GM23338 (cell line): Measurements from ENCODE around the gene KLHDC7B. TPM values are rescaled to one million over a fixed set of nuclear protein-coding genes. Genes with fewer than 3 reads are reported as not detected.

Source experiments
- ATAC-seq: fragments of 200-7000 bp; cut with Tn5 transposase; 3 replicates; pipeline ENCODE4 v1.9.1; 2020
- DNase-seq: peaks from one replicate; pipeline ENCODE4 v3.0.0-alpha.2; 2015; ENCODE audit warnings: low spot score
- H2AFZ ChIP-seq: fragments of 200-600 bp; sonication (generic); 2 replicates; pipeline ENCODE4 v1.8.0; 2016; ENCODE audit warnings: antibody characterized with exemption, mild to moderate bottlenecking, moderate library complexity
- H3F3A ChIP-seq: fragments of 200-600 bp; sonication (generic); replicated peaks from 2 replicates; pipeline ENCODE4 v1.8.0; 2017; ENCODE audit warnings: antibody characterized with exemption, mixed run types, low read depth
- H3K27ac ChIP-seq: fragments of 200-600 bp; sonication (generic); 2 replicates; pipeline ENCODE4 v1.6.1; 2016; ENCODE audit warnings: low read depth
- H3K27me3 ChIP-seq: fragments of 200-600 bp; sonication (generic); 2 replicates; pipeline ENCODE4 v1.8.0; 2016; ENCODE audit warnings: mild to moderate bottlenecking, mixed run types, moderate library complexity; ENCODE audit not compliant: insufficient read depth
- H3K36me3 ChIP-seq: fragments of 200-600 bp; sonication (generic); 2 replicates; pipeline ENCODE4 v1.8.0; 2016; ENCODE audit warnings: mild to moderate bottlenecking; ENCODE audit not compliant: insufficient read depth
- H3K4me1 ChIP-seq: fragments of 200-600 bp; sonication (generic); 2 replicates; pipeline ENCODE4 v1.8.0; 2016; ENCODE audit warnings: mild to moderate bottlenecking, moderate library complexity; ENCODE audit not compliant: insufficient read depth
- H3K4me2 ChIP-seq: fragments of 200-600 bp; sonication (generic); 2 replicates; pipeline ENCODE4 v1.7.1; 2017; ENCODE audit warnings: mixed run types
- H3K4me3 ChIP-seq: fragments of 200-600 bp; sonication (generic); 2 replicates; pipeline ENCODE4 v1.6.1; 2016; ENCODE audit warnings: mixed run types
- H3K79me2 ChIP-seq: fragments of 200-600 bp; sonication (generic); replicated peaks from 2 replicates; pipeline ENCODE4 v1.8.0; 2017; ENCODE audit warnings: mild to moderate bottlenecking; ENCODE audit not compliant: insufficient read depth
- H3K9me2 ChIP-seq: fragments of 200-600 bp; sonication (generic); 2 replicates; pipeline ENCODE4 v1.8.0; 2017; ENCODE audit not compliant: insufficient read depth
- H4K20me1 ChIP-seq: fragments of 200-600 bp; sonication (generic); replicated peaks from 2 replicates; pipeline ENCODE4 v1.8.0; 2017; ENCODE audit warnings: mild to moderate bottlenecking; ENCODE audit not compliant: insufficient read depth
- H3K27ac Mint-ChIP-seq: 2 replicates; pipeline ENCODE4 v1.8.0; 2020; ENCODE audit warnings: inconsistent platforms, mild to moderate bottlenecking, moderate library complexity, mixed read lengths
- H3K27me3 Mint-ChIP-seq: 3 replicates; pipeline ENCODE4 v1.8.0; 2022; ENCODE audit warnings: low read depth, mild to moderate bottlenecking, moderate library complexity, mixed read lengths, inconsistent platforms; ENCODE audit not compliant: insufficient read depth, poor library complexity
- H3K36me3 Mint-ChIP-seq: 3 replicates; pipeline ENCODE4 v1.8.0; 2021; ENCODE audit warnings: low read depth, mild to moderate bottlenecking, inconsistent platforms, moderate library complexity, mixed read lengths
- H3K4me1 Mint-ChIP-seq: 3 replicates; pipeline ENCODE4 v1.8.0; 2020; ENCODE audit warnings: mild to moderate bottlenecking, inconsistent platforms, mixed read lengths
- H3K4me3 Mint-ChIP-seq: 3 replicates; pipeline ENCODE4 v1.8.0; 2021; ENCODE audit warnings: moderate library complexity, mild to moderate bottlenecking, inconsistent platforms, mixed read lengths
- H3K9me3 Mint-ChIP-seq: 3 replicates; pipeline ENCODE4 v1.8.0; 2020; ENCODE audit warnings: moderate library complexity, mild to moderate bottlenecking, inconsistent platforms, mixed read lengths
- CREB1 ChIP-seq: fragments of 250-450 bp; sonication (Bioruptor Pico); IDR thresholded peaks from 2 replicates; pipeline ENCODE4 v1.5.0; 2020; ENCODE audit warnings: low read depth, mild to moderate bottlenecking, moderate library complexity
- ETS1 ChIP-seq: IDR thresholded peaks from 2 replicates; pipeline ENCODE4 v1.6.1; 2016; ENCODE audit warnings: antibody characterized with exemption
- EZH2 ChIP-seq: fragments of 200-600 bp; sonication (generic); IDR thresholded peaks from one replicate; pipeline ENCODE4 v1.8.0; 2017; ENCODE audit warnings: antibody characterized with exemption, mild to moderate bottlenecking, low read depth; ENCODE audit not compliant: unreplicated experiment
- EZH2phosphoT487 ChIP-seq: fragments of 200-600 bp; sonication (generic); IDR thresholded peaks from one replicate; pipeline ENCODE4 v1.8.1; 2018; ENCODE audit warnings: antibody characterized with exemption; ENCODE audit not compliant: unreplicated experiment
- NANOG ChIP-seq: IDR thresholded peaks from 2 replicates; pipeline ENCODE4 v1.6.1; 2016; ENCODE audit warnings: antibody characterized with exemption, borderline replicate concordance
- POLR2AphosphoS5 ChIP-seq: IDR thresholded peaks from 2 replicates; pipeline ENCODE4 v1.6.1; 2016; ENCODE audit warnings: antibody characterized with exemption, low read depth
- REST ChIP-seq: IDR thresholded peaks from one replicate; pipeline ENCODE4 v1.6.1; 2018; ENCODE audit warnings: antibody characterized with exemption; ENCODE audit not compliant: unreplicated experiment
- STAT1 ChIP-seq: IDR thresholded peaks from one replicate; pipeline ENCODE4 v1.6.1; 2016; ENCODE audit warnings: antibody characterized with exemption; ENCODE audit not compliant: unreplicated experiment
- ZNF114 ChIP-seq: fragments of 250-450 bp; sonication (Bioruptor Pico); IDR thresholded peaks from 2 replicates; pipeline ENCODE4 v1.5.0; 2020; ENCODE audit warnings: mild to moderate bottlenecking, moderate library complexity
- polyA plus RNA-seq: library from polyadenylated mRNA; unstranded; fragments of >200 nt; fragmentation: Nextera tagmentation; extraction: Ambion mirVana; gene quantifications from 2 replicates; pipeline ENCODE4 v1.2.1, GENCODE V29; 2016
- total RNA-seq: library from RNA; depleted of rRNA; stranded (reverse); fragments of >200 nt; shearing (Covaris generic); gene quantifications from 2 replicates; pipeline ENCODE4 v1.2.3, GENCODE V29; 2014
- TF ChIP-seq, protein P1 (sequence below), 2 experiments: fragments of 200-600 bp in 1 of 2; sonication (generic) in 1 of 2; conservative IDR thresholded peaks; 2 replicates each; pipeline versions ENCODE4 v1.5.1 to v1.6.1; 2016 to 2017; ENCODE audit warnings: antibody characterized with exemption in 2 of 2, low read depth in 2 of 2, mild to moderate bottlenecking in 2 of 2, moderate library complexity in 1 of 2

KLHDC7B gene
- total and polyA plus RNA-seq, 2 experiments from 2014 or later: not detected

DNA sequence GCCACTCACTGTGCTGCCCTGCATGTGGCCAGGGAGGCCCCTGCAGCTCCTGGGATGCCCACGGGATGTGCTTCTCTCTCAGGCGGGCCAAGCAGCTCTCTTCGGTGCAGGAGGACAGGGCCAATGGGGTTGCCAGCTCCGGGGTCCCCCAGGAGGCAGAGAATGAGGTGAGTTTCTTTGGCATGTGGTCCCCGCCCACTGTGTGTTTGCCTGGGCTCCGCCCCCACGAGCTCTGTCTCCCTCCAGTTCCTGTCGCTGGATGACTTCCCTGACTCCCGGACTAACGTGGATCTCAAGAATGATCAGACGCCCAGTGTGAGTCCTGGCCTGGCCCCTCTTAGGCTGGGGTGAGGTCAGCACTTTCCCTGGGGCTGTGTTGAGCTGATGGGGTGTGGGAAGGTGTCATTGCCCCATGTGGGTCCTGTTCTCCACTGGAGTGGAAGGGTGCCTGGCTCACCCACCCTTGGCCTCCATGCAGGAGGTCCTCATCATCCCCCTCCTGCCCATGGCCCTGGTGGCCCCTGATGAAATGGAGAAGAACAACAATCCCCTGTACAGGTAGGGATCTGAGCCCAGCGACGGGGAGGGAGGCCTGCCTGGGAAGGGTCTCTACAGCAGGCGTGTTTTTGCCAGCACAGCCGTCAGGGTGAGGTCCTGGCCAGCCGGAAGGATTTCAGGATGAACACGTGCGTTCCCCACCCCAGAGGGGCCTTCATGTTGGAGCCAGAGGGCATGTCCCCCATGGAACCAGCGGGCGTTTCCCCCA is 28.0 kb upstream of the KLHDC7B start (continued):
- TF ChIP-seq REST (no peak), ZNF114 (no peak), NANOG (no peak), POLR2AphosphoS5 (no peak), STAT1 (no peak), EZH2phosphoT487 (no peak), ETS1 (no peak), EZH2 (no peak)

- Mint-ChIP-seq H3K4me1 (no peaks in the 10 kb centered on the region; the same call in 2 of the 3 replicates), H3K36me3 (peaks cover 17% of the 10 kb centered on the region), H3K27me3 (peaks cover 6% of the 10 kb centered on the region), H3K4me3 (no peak overlapping the region), H3K27ac (no peak overlapping the region), H3K9me3 (no peaks in the 10 kb centered on the region; the same call in 2 of the 3 replicates)
- Histone ChIP-seq H3F3A (no peaks in the 10 kb centered on the region), H3K36me3 (no peaks in the 10 kb centered on the region; the same call in 1 of the 2 replicates), H3K4me2 (no peak overlapping the region), H3K4me3 (no peak overlapping the region), H4K20me1 (peaks cover 6% of the 10 kb centered on the region; the same call in 1 of the 2 replicates), H3K27me3 (no peaks in the 10 kb centered on the region), H3K79me2 (peaks cover 19% of the 10 kb centered on the region), H3K9me2 (no peaks in the 10 kb centered on the region), H3K4me1 (no peaks in the 10 kb centered on the region), H2AFZ (no peak overlapping the region), H3K27ac (no peak overlapping the region)
- ATAC-seq (no peak), DNase-seq (no peak)
- TF ChIP-seq EZH2phosphoT487: no peak
- no peak for TF ChIP-seq CREB1 (CRISPR knock-in tag)
- no peak for TF ChIP-seq REST
- no peak for TF ChIP-seq ETS1
- TF ChIP-seq, protein P1, sequence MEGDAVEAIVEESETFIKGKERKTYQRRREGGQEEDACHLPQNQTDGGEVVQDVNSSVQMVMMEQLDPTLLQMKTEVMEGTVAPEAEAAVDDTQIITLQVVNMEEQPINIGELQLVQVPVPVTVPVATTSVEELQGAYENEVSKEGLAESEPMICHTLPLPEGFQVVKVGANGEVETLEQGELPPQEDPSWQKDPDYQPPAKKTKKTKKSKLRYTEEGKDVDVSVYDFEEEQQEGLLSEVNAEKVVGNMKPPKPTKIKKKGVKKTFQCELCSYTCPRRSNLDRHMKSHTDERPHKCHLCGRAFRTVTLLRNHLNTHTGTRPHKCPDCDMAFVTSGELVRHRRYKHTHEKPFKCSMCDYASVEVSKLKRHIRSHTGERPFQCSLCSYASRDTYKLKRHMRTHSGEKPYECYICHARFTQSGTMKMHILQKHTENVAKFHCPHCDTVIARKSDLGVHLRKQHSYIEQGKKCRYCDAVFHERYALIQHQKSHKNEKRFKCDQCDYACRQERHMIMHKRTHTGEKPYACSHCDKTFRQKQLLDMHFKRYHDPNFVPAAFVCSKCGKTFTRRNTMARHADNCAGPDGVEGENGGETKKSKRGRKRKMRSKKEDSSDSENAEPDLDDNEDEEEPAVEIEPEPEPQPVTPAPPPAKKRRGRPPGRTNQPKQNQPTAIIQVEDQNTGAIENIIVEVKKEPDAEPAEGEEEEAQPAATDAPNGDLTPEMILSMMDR (conservative IDR thresholded peaks at IDR 0.05; ENCODE audit: low read depth in 2 of 2): no peak
These were observed 27.1 kb upstream of the KLHDC7B start for GRCh38 chr22:50518606-50519005.
